CD4-positive, alpha-beta T cell treated with Interleukin-10 for 1 hour (primary cell): ENCODE results near the gene RNF130.
"Not testable (repeated sequence)": the region's sequence is repeated elsewhere in the genome, so short reads cannot be mapped to it uniquely, and the experiment has no call there.

Source experiments
- DNase-seq: peaks from one replicate; pipeline ENCODE4 v3.0.0-alpha.2; 2020

Gene RNF130

GRCh38 chr5:180013678-180014077 is 57.9 kb downstream of the RNF130 start:
- no peak for DNase-seq

- DNase-seq: no peak
Measured at GRCh38 chr5:180012316-180012715, 59.2 kb downstream of the RNF130 start.

- DNase-seq: no peak
Measured at GRCh38 chr5:180010636-180011035, 60.9 kb downstream of the RNF130 start.

GRCh38 chr5:180009581-180009980 is 62.0 kb downstream of the RNF130 start:
- DNase-seq: no peak

- DNase-seq: no peak
Measured at GRCh38 chr5:180008433-180008832, 63.1 kb downstream of the RNF130 start.

- DNase-seq: no peak
Measured at GRCh38 chr5:180007582-180007981, 64.0 kb downstream of the RNF130 start.

- DNase-seq: no peak
Measured at GRCh38 chr5:180006141-180006540, 65.4 kb downstream of the RNF130 start.

- DNase-seq: no peak
Measured at GRCh38 chr5:180003127-180003526, 68.4 kb downstream of the RNF130 start.

GRCh38 chr5:180001742-180002141 is 69.8 kb downstream of the RNF130 start:
- DNase-seq: no peak

GRCh38 chr5:180001136-180001535 is 70.4 kb downstream of the RNF130 start:
- DNase-seq: no peak

- no peak for DNase-seq
Measured at GRCh38 chr5:179998485-179998884, 73.1 kb downstream of the RNF130 start.

- DNase-seq: no peak
Measured at GRCh38 chr5:179994583-179995323, 76.8 kb downstream of the RNF130 start.

- DNase-seq: not testable (repeated sequence)
Measured at GRCh38 chr5:179992855-179993254, 78.7 kb downstream of the RNF130 start.

GRCh38 chr5:179991106-179991505 is 80.5 kb downstream of the RNF130 start:
- DNase-seq: no peak

- DNase-seq: not testable (repeated sequence)
Measured at GRCh38 chr5:179990525-179990924, 81.0 kb downstream of the RNF130 start.

GRCh38 chr5:179986328-179986727 is 85.2 kb downstream of the RNF130 start:
- no peak for DNase-seq

GRCh38 chr5:179981636-179982035 is 89.9 kb downstream of the RNF130 start:
- DNase-seq: no peak

GRCh38 chr5:179980767-179981166 is 90.8 kb downstream of the RNF130 start:
- no peak for DNase-seq

- DNase-seq: no peak
Measured at GRCh38 chr5:179978792-179979191, 92.8 kb downstream of the RNF130 start.

GRCh38 chr5:179975713-179976134 is 95.8 kb downstream of the RNF130 start:
- DNase-seq: no peak

GRCh38 chr5:179974946-179975712 is 96.4 kb downstream of the RNF130 start:
- peak; percentile 34 for DNase-seq

- no peak for DNase-seq
Measured at GRCh38 chr5:179974246-179974945, 97.2 kb downstream of the RNF130 start.

GRCh38 chr5:179973391-179973790 is 98.2 kb downstream of the RNF130 start:
- DNase-seq: no peak

- no peak for DNase-seq
Measured at GRCh38 chr5:179969110-179969509, 102.4 kb downstream of the RNF130 start.
